GM20000 (cell line): ENCODE measurements around the gene CYP2R1.

Experiments
- DNase-seq: peaks from one replicate; pipeline ENCODE4 v3.0.0; 2012; ENCODE audit warnings: low spot score
- CTCF ChIP-seq: IDR thresholded peaks from 2 replicates; pipeline ENCODE4 v1.5.1; 2012; ENCODE audit warnings: mild to moderate bottlenecking, control low read depth; ENCODE audit errors: extremely low read depth, missing control alignments

Gene CYP2R1

DNA sequence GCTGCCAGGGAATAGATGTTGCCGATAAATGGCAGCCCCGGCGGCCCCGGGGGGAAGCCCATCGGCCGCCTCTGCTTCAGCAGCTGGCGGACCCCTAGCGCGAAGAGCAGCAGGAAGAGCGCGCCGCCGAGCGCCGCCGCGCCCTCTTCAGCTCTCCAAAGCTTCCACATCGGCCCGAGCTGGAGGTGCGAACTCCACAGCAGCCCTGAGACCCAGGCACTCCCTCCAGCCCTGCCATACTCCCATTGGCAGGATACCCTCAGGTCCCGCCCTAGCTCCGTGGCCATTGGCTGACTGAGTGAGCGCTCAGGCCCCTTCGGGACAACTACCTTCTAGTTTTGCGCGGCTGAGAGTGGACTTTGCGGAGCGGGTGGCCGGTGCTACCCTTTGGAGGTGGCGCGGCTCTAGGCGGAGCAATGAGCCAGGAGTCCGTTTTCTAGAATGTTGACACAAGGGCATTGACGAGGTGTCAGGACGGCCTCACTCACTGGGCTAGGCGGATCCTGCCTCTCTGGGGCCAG, at the start of gene CYP2R1:
TSS of gene CYP2R1 (minus strand) at position 196 of the 521 bp plus-strand sequence. CDS start at position 170, 26 bp downstream.
- no peak for TF ChIP-seq CTCF
- DNase-seq = peak; percentile 93

GRCh38 chr11:14938936-14939335, 46.9 kb upstream of the CYP2R1 start:
- no peak for TF ChIP-seq CTCF
- no peak for DNase-seq

- no peak for TF ChIP-seq CTCF
- no peak for DNase-seq
Measured at GRCh38 chr11:14934641-14935351, 42.8 kb upstream of the CYP2R1 start.

DNA sequence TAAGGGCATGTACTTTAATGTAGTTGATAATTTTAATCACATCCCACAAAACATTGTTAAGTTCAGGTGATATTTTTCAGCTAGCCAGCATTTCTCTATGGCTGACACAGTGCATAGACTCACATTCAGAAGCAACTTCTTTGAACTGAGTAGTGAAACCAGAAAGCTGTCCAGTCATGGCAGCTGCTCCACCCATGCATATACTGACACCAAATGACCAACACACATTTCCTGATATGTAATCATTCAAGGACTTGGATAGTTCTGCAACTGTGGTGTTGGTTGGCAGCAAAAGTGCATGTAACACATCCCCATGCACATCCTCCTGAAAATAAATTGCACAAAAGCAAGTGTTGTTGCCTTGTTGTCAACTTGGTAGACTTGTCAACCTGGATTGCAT, 40.4 kb upstream of the CYP2R1 start:
- no peak for DNase-seq
- no peak for TF ChIP-seq CTCF

GRCh38 chr11:14930369-14930768, 38.3 kb upstream of the CYP2R1 start:
- no peak for DNase-seq
- no peak for TF ChIP-seq CTCF

DNA sequence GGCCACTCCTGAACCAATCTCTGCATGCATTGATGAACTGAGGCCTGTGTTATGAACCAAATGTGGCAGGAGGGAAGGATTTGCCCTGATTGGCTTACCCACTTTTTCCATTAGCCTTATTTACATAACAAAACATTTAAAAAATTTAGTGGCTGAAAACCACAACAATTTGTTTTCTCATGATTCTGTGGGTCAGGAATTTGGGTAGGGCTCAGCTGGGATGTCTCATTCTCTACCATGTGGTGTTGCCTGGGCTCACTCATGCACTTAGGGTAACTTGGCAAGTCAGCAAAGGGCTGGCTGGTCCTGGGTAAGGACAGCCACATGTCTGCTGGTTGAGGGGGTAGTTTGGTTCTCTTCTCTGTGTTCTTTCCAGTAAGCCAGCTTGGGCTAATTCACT, 35.1 kb upstream of the CYP2R1 start:
- DNase-seq = no peak
- no peak for TF ChIP-seq CTCF

DNA sequence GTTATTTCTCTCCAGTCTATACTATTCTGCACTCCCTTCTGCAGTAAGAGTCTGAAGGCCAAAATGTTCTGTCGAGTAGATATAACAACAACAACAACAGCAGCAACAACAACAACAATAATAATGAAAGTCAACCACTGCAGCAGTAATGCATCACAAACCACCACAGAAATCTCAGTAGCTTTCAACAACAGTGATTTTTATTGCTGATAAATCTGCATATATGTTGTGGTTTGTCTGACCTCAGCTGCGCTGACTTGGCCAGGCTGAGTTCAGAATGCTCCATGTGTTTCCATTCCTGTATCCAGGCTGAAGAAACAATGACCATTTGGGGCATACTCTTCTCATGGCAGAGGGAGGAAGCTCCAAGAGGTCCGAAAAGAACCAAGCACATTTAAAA, 32.3 kb upstream of the CYP2R1 start:
- no peak for DNase-seq

More for the DNA sequence above, 32.3 kb upstream of the CYP2R1 start:
- no peak for TF ChIP-seq CTCF
